Measurements from ENCODE around the gene STX2.
"Not testable (repeated sequence)": the region's sequence is repeated elsewhere in the genome, so short reads cannot be mapped to it uniquely, and the experiment has no call there.

The STX2 gene

GRCh38 chr12:130791629-130792028 lies 47.4 kb downstream of the STX2 start:
- TF ChIP-seq CTCF (IDR thresholded peaks at IDR 0.05; ENCODE audit: insufficient read depth, low read depth, low read length, missing control alignments) = no peak
- no peak overlapping the region for H3K4me3 ChIP-seq (ENCODE audit: low read length)
- DNase-seq (ENCODE audit: low read depth) = no peak

- H3K4me3 ChIP-seq (ENCODE audit: low read length) = no peak overlapping the region
- DNase-seq (ENCODE audit: low read depth) = no peak
- no peak for TF ChIP-seq CTCF (IDR thresholded peaks at IDR 0.05; ENCODE audit: insufficient read depth, low read depth, low read length, missing control alignments)
Observed at GRCh38 chr12:130788515-130788914, 50.5 kb downstream of the STX2 start.

GRCh38 chr12:130787445-130788410 lies 51.3 kb downstream of the STX2 start:
- peak; percentile 80 for DNase-seq (ENCODE audit: low read depth)
- H3K4me3 ChIP-seq (ENCODE audit: low read length) = no peak overlapping the region
- no peak for TF ChIP-seq CTCF (IDR thresholded peaks at IDR 0.05; ENCODE audit: insufficient read depth, low read depth, low read length, missing control alignments)

- DNase-seq (ENCODE audit: low read depth) = no peak
- no peak for TF ChIP-seq CTCF (IDR thresholded peaks at IDR 0.05; ENCODE audit: insufficient read depth, low read depth, low read length, missing control alignments)
- no peak overlapping the region for H3K4me3 ChIP-seq (ENCODE audit: low read length)
Observed at GRCh38 chr12:130787041-130787440, 52.0 kb downstream of the STX2 start.

- H3K4me3 ChIP-seq (ENCODE audit: low read length) = no peak overlapping the region
- no peak for DNase-seq (ENCODE audit: low read depth)
- no peak for TF ChIP-seq CTCF (IDR thresholded peaks at IDR 0.05; ENCODE audit: insufficient read depth, low read depth, low read length, missing control alignments)
Observed at GRCh38 chr12:130783110-130783715, 55.8 kb downstream of the STX2 start.

GRCh38 chr12:130782245-130782644 lies 56.8 kb downstream of the STX2 start:
- not testable (repeated sequence) for H3K4me3 ChIP-seq (ENCODE audit: low read length); DNase-seq (ENCODE audit: low read depth)

GRCh38 chr12:130780880-130781575 lies 58.0 kb downstream of the STX2 start:
- DNase-seq (ENCODE audit: low read depth) = no peak
- no peak overlapping the region for H3K4me3 ChIP-seq (ENCODE audit: low read length)
- no peak for TF ChIP-seq CTCF (IDR thresholded peaks at IDR 0.05; ENCODE audit: insufficient read depth, low read depth, low read length, missing control alignments)

All from epithelial cell of esophagus (primary cell).